ENCODE measurements around the gene GPR45.

The GPR45 gene

DNA sequence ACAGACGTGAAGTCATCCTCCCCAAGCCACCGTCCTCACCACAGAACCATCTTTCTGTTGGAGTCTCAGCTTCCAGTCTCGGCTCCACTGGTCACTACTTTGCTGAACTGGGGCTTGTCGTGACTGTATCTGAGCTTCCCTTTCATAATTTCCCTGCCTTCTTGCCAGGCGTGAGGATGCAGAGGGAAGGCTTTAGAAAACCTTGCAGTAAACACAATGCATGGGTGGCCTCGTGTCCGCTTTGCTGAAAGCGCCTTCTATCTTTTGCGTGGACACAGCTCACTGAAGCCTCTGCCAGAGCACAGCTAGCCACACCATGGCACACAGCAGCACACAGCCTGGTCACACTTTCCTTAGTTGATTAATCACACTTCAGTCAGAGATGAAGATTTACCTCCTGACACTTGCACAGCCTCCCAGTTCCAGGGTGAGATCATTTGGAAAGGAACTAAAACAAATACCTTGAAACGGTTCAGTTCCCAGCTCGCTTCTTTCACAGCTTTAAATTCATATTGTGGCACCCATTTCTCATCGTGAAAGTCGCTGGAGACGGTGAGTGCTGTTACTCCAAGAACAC, 2.8 kb upstream of the GPR45 start:
- H4K20me1 ChIP-seq (ENCODE audit: insufficient read depth, low read length): no peaks in the 10 kb centered on the region
- H2AFZ ChIP-seq (ENCODE audit: low read depth, low read length): no peak overlapping the region
- peaks cover 5% of the 10 kb centered on the region for H3K27me3 ChIP-seq (ENCODE audit: insufficient read depth, low read length, poor library complexity)
- ATAC-seq (ENCODE audit: insufficient read depth, low read depth): no peak
- H3K4me2 ChIP-seq (ENCODE audit: insufficient read depth, low read length): no peak overlapping the region
- no peak overlapping the region for H3K9ac ChIP-seq (ENCODE audit: low read depth, low read length)
- no peak overlapping the region for H3K4me3 ChIP-seq (ENCODE audit: low read depth in 1 of 2, low read length in 2 of 2)
- no peaks in the 10 kb centered on the region for H3K36me3 ChIP-seq (ENCODE audit: insufficient read depth, low read length)
- TF ChIP-seq, protein P1, sequence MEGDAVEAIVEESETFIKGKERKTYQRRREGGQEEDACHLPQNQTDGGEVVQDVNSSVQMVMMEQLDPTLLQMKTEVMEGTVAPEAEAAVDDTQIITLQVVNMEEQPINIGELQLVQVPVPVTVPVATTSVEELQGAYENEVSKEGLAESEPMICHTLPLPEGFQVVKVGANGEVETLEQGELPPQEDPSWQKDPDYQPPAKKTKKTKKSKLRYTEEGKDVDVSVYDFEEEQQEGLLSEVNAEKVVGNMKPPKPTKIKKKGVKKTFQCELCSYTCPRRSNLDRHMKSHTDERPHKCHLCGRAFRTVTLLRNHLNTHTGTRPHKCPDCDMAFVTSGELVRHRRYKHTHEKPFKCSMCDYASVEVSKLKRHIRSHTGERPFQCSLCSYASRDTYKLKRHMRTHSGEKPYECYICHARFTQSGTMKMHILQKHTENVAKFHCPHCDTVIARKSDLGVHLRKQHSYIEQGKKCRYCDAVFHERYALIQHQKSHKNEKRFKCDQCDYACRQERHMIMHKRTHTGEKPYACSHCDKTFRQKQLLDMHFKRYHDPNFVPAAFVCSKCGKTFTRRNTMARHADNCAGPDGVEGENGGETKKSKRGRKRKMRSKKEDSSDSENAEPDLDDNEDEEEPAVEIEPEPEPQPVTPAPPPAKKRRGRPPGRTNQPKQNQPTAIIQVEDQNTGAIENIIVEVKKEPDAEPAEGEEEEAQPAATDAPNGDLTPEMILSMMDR (IDR thresholded peaks at IDR 0.05; ENCODE audit: borderline replicate concordance, extremely low read depth, low read length, poor library complexity, severe bottlenecking): no peak
- no peak for TF ChIP-seq EZH2 (IDR thresholded peaks at IDR 0.05; ENCODE audit: borderline replicate concordance, low read depth, low read length, severe bottlenecking)
- H3K4me1 ChIP-seq (ENCODE audit: insufficient read depth, low read length): no peaks in the 10 kb centered on the region
- H3K79me2 ChIP-seq (ENCODE audit: insufficient read depth, low read length): no peaks in the 10 kb centered on the region
- H3K9me3 ChIP-seq (ENCODE audit: insufficient read depth, low read length, severe bottlenecking): no peaks in the 10 kb centered on the region
- H3K27ac ChIP-seq (ENCODE audit: low read length): no peak overlapping the region
- no peak for DNase-seq

DNA sequence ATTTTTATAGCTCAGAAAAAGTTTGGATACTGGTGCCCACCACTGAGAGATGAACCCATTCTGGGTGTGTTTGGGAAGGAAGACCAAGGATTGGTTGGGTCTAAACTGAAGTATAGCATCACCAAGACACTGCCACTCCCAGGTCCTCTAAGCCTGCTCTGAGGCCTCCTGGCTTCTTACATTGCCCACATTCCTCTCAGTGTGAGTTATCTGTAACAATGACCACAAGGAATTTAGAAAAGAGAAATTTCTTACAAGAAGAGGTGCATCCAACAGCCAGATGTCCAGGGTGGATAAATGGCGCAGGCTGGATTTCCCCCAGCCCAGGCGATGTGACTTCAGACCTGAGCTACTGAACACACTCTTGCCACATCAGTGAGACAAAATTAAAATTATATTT, 1.6 kb upstream of the GPR45 start:
- no peaks in the 10 kb centered on the region for H3K36me3 ChIP-seq (ENCODE audit: insufficient read depth, low read length)
- H3K79me2 ChIP-seq (ENCODE audit: insufficient read depth, low read length): no peaks in the 10 kb centered on the region
- H4K20me1 ChIP-seq (ENCODE audit: insufficient read depth, low read length): no peaks in the 10 kb centered on the region
- no peak overlapping the region for H3K4me2 ChIP-seq (ENCODE audit: insufficient read depth, low read length)
- H2AFZ ChIP-seq (ENCODE audit: low read depth, low read length): no peak overlapping the region
- H3K9ac ChIP-seq (ENCODE audit: low read depth, low read length): no peak overlapping the region
- peaks cover 5% of the 10 kb centered on the region for H3K27me3 ChIP-seq (ENCODE audit: insufficient read depth, low read length, poor library complexity)
- H3K4me1 ChIP-seq (ENCODE audit: insufficient read depth, low read length): no peaks in the 10 kb centered on the region
- DNase-seq (no peak), ATAC-seq (ENCODE audit: insufficient read depth, low read depth) (no peak)
- no peak overlapping the region for H3K4me3 ChIP-seq (ENCODE audit: low read depth in 1 of 2, low read length in 2 of 2)
- no peaks in the 10 kb centered on the region for H3K9me3 ChIP-seq (ENCODE audit: insufficient read depth, low read length, severe bottlenecking)
- no peak overlapping the region for H3K27ac ChIP-seq (ENCODE audit: low read length)
- TF ChIP-seq EZH2 (IDR thresholded peaks at IDR 0.05; ENCODE audit: borderline replicate concordance, low read depth, low read length, severe bottlenecking): no peak
- TF ChIP-seq, protein P1 (IDR thresholded peaks at IDR 0.05; ENCODE audit: borderline replicate concordance, extremely low read depth, low read length, poor library complexity, severe bottlenecking): no peak

DNA sequence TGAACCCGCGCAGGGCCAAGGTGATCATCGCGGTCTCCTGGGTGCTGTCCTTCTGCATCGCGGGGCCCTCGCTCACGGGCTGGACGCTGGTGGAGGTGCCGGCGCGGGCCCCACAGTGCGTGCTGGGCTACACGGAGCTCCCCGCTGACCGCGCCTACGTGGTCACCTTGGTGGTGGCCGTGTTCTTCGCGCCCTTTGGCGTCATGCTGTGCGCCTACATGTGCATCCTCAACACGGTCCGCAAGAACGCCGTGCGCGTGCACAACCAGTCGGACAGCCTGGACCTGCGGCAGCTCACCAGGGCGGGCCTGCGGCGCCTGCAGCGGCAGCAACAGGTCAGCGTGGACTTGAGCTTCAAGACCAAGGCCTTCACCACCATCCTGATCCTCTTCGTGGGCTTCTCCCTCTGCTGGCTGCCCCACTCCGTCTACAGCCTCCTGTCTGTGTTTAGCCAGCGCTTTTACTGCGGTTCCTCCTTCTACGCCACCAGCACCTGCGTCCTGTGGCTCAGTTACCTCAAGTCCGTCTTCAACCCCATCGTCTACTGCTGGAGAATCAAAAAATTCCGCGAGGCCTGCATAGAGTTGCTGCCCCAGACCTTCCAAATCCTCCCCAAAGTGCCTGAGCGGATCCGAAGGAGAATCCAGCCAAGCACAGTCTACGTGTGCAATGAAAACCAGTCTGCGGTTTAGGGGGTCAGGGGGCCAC, 897 bp downstream of the GPR45 start:
- Histone ChIP-seq H3K79me2 (ENCODE audit: insufficient read depth, low read length) (no peaks in the 10 kb centered on the region), H4K20me1 (ENCODE audit: insufficient read depth, low read length) (no peaks in the 10 kb centered on the region), H3K27ac (ENCODE audit: low read length) (no peak overlapping the region), H3K27me3 (ENCODE audit: insufficient read depth, low read length, poor library complexity) (peaks cover 5% of the 10 kb centered on the region), H2AFZ (ENCODE audit: low read depth, low read length) (no peak overlapping the region), H3K4me2 (ENCODE audit: insufficient read depth, low read length) (no peak overlapping the region), H3K36me3 (ENCODE audit: insufficient read depth, low read length) (no peaks in the 10 kb centered on the region), H3K4me1 (ENCODE audit: insufficient read depth, low read length) (no peaks in the 10 kb centered on the region), H3K9me3 (ENCODE audit: insufficient read depth, low read length, severe bottlenecking) (no peaks in the 10 kb centered on the region), H3K9ac (ENCODE audit: low read depth, low read length) (no peak overlapping the region), H3K4me3 (ENCODE audit: low read depth in 1 of 2, low read length in 2 of 2) (no peak overlapping the region)
- TF ChIP-seq, protein P1 (IDR thresholded peaks at IDR 0.05; ENCODE audit: borderline replicate concordance, extremely low read depth, low read length, poor library complexity, severe bottlenecking): no peak
- no peak for TF ChIP-seq EZH2 (IDR thresholded peaks at IDR 0.05; ENCODE audit: borderline replicate concordance, low read depth, low read length, severe bottlenecking)
- DNase-seq (no peak), ATAC-seq (ENCODE audit: insufficient read depth, low read depth) (no peak)
